GM21423 (cell line): ENCODE data around the gene RAB3GAP1.
"Not testable (repeated sequence)": the region's sequence is repeated elsewhere in the genome, so short reads cannot be mapped to it uniquely, and the experiment has no call there.

Source experiments
- ATAC-seq: cut with Tn5 transposase; IDR thresholded peaks from one replicate; pipeline ENCODE4 v1.9.1; 2021; ENCODE audit warnings: mild to moderate bottlenecking, moderate library complexity; ENCODE audit not compliant: unreplicated experiment

Gene RAB3GAP1

GRCh38 chr2:135052997-135053474 is 944 bp downstream of the RAB3GAP1 start:
- ATAC-seq = peak; percentile 32

GRCh38 chr2:135055182-135055786 is 3.2 kb downstream of the RAB3GAP1 start:
- ATAC-seq = no peak

- ATAC-seq = no peak
Observed at GRCh38 chr2:135056790-135057189, 4.7 kb downstream of the RAB3GAP1 start.

- no peak for ATAC-seq
Observed at GRCh38 chr2:135059577-135059976, 7.5 kb downstream of the RAB3GAP1 start.

GRCh38 chr2:135063210-135063609 is 11.1 kb downstream of the RAB3GAP1 start:
- ATAC-seq = no peak

GRCh38 chr2:135064149-135064548 is 12.1 kb downstream of the RAB3GAP1 start:
- no peak for ATAC-seq

GRCh38 chr2:135066710-135067109 is 14.6 kb downstream of the RAB3GAP1 start:
- no peak for ATAC-seq

GRCh38 chr2:135072125-135072997 is 20.3 kb downstream of the RAB3GAP1 start:
- ATAC-seq = no peak

- no peak for ATAC-seq
Observed at GRCh38 chr2:135074216-135074615, 22.1 kb downstream of the RAB3GAP1 start.

GRCh38 chr2:135076556-135076955 is 24.5 kb downstream of the RAB3GAP1 start:
- no peak for ATAC-seq

- ATAC-seq = no peak
Observed at GRCh38 chr2:135078417-135078816, 26.3 kb downstream of the RAB3GAP1 start.

- no peak for ATAC-seq
Observed at GRCh38 chr2:135086222-135086621, 34.1 kb downstream of the RAB3GAP1 start.

GRCh38 chr2:135089597-135089996 is 37.5 kb downstream of the RAB3GAP1 start:
- ATAC-seq = not testable (repeated sequence)

GRCh38 chr2:135091681-135092080 is 39.6 kb downstream of the RAB3GAP1 start:
- no peak for ATAC-seq

GRCh38 chr2:135093193-135093592 is 41.1 kb downstream of the RAB3GAP1 start:
- ATAC-seq = no peak

GRCh38 chr2:135093670-135094330 is 41.7 kb downstream of the RAB3GAP1 start:
- no peak for ATAC-seq

- ATAC-seq = no peak
Observed at GRCh38 chr2:135094508-135094907, 42.4 kb downstream of the RAB3GAP1 start.

GRCh38 chr2:135095591-135095990 is 43.5 kb downstream of the RAB3GAP1 start:
- no peak for ATAC-seq

GRCh38 chr2:135096665-135097446 is 44.8 kb downstream of the RAB3GAP1 start:
- ATAC-seq = no peak

GRCh38 chr2:135097532-135098231 is 45.6 kb downstream of the RAB3GAP1 start:
- no peak for ATAC-seq
